OCI-LY1 (cell line): ENCODE results near the gene PDE9A.

ENCODE experiments used
- H2AFZ ChIP-seq: fragments of 200-600 bp; sonication (generic), shearing (Covaris generic); 2 replicates; pipeline ENCODE4 v1.6.0; 2014; ENCODE audit warnings: antibody characterized with exemption, mild to moderate bottlenecking, low read length
- H3F3A ChIP-seq: fragments of 200-600 bp; sonication (generic), shearing (Covaris generic); 2 replicates; pipeline ENCODE4 v1.6.0; 2014; ENCODE audit warnings: mild to moderate bottlenecking, antibody characterized with exemption, low read length, moderate library complexity; ENCODE audit not compliant: insufficient read depth
- H3K27ac ChIP-seq: fragments of 200-600 bp; sonication (generic); 2 replicates; pipeline ENCODE4 v1.5.1; 2014; ENCODE audit warnings: low read length, mixed run types, mild to moderate bottlenecking, low read depth; ENCODE audit not compliant: poor library complexity, severe bottlenecking
- H3K27me3 ChIP-seq: fragments of 200-600 bp; sonication (generic); 2 replicates; pipeline ENCODE4 v1.6.0; 2014; ENCODE audit warnings: antibody characterized with exemption, mild to moderate bottlenecking, low read length, moderate library complexity; ENCODE audit not compliant: insufficient read depth
- H3K36me3 ChIP-seq: fragments of 200-600 bp; sonication (generic); 2 replicates; pipeline ENCODE4 v1.6.1; 2014; ENCODE audit warnings: mild to moderate bottlenecking, antibody characterized with exemption, low read length, moderate library complexity, mixed read lengths; ENCODE audit not compliant: insufficient read depth
- H3K4me1 ChIP-seq: fragments of 200-600 bp; sonication (generic); 2 replicates; pipeline ENCODE4 v1.5.1; 2014; ENCODE audit warnings: mild to moderate bottlenecking, low read length, moderate library complexity; ENCODE audit not compliant: insufficient read depth, severe bottlenecking
- H3K4me2 ChIP-seq: fragments of 200-600 bp; sonication (generic), shearing (Covaris generic); 2 replicates; pipeline ENCODE4 v1.6.1; 2014; ENCODE audit warnings: low read length
- H3K4me3 ChIP-seq: fragments of 200-600 bp; sonication (generic); 2 replicates; pipeline ENCODE4 v1.5.1; 2014; ENCODE audit warnings: low read length, low read depth, mild to moderate bottlenecking, mixed read lengths; ENCODE audit not compliant: poor library complexity, severe bottlenecking
- H3K79me2 ChIP-seq: fragments of 200-600 bp; shearing (Covaris generic); 2 replicates; pipeline ENCODE4 v1.6.1; 2016; ENCODE audit warnings: mixed run types, low read length, mixed read lengths; ENCODE audit not compliant: insufficient read depth
- H3K9ac ChIP-seq: fragments of 200-600 bp; sonication (generic), shearing (Covaris generic); 2 replicates; pipeline ENCODE4 v1.6.1; 2014; ENCODE audit warnings: mild to moderate bottlenecking, low read length, mixed read lengths
- H3K9me2 ChIP-seq: fragments of 200-600 bp; sonication (generic), shearing (Covaris generic); 2 replicates; pipeline ENCODE4 v1.6.1; 2014; ENCODE audit warnings: low read depth, mild to moderate bottlenecking, low read length, mixed read lengths
- H3K9me3 ChIP-seq: fragments of 200-600 bp; shearing (Covaris generic); 2 replicates; pipeline ENCODE4 v1.6.1; 2014; ENCODE audit warnings: low read length, mixed read lengths
- H4K20me1 ChIP-seq: fragments of 200-600 bp; sonication (generic), shearing (Covaris generic); 2 replicates; pipeline ENCODE4 v1.6.0; 2016; ENCODE audit warnings: mild to moderate bottlenecking, low read length; ENCODE audit not compliant: insufficient read depth
- EZH2 ChIP-seq: fragments of 200-600 bp; sonication (generic), shearing (Covaris generic); IDR thresholded peaks from 2 replicates; pipeline ENCODE4 v1.8.0; 2017; ENCODE audit warnings: borderline replicate concordance, mixed run types, mild to moderate bottlenecking, antibody characterized with exemption, low read length, moderate library complexity, mixed read lengths
- TF ChIP-seq, protein P1 (sequence below): fragments of 200-600 bp; sonication (generic), shearing (Covaris generic); IDR thresholded peaks from 2 replicates; pipeline ENCODE4 v1.5.1; 2017; ENCODE audit warnings: mild to moderate bottlenecking, antibody characterized with exemption, low read length, moderate library complexity, mixed read lengths

PDE9A gene

DNA sequence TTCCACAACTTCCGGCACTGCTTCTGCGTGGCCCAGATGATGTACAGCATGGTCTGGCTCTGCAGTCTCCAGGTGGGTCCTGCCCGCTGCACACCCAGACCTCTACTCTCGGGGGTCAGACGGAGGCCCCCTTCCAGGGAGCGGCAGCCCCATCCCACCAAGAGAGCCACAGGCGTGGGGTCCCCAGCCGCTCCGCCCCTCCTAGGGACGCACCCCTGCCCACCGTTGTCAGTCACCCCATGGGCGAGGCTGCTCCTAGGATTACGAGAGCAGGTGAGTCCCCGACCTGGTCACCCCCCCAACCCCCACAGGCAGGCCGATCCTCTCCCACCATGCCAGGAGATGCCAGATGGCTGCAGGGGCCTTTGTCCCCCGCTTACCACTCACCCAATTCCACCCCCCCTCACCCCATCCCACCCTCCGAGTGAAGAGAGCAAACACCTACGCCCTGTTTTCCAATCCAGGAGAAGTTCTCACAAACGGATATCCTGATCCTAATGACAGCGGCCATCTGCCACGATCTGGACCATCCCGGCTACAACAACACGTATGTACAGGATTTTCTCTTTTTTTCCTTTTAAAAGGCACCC, 107.0 kb downstream of the PDE9A start:
- no peaks in the 10 kb centered on the region for H3K9me2 ChIP-seq
- H3K27me3 ChIP-seq, result peaks cover 6% of the 10 kb centered on the region; the same call in 1 of the 2 replicates
- no peaks in the 10 kb centered on the region for H3K4me1 ChIP-seq
- H3K4me3 ChIP-seq, result no peak overlapping the region
- no peaks in the 10 kb centered on the region for H3K79me2 ChIP-seq
- H2AFZ ChIP-seq, result no peak overlapping the region
- no peak overlapping the region for H3K4me2 ChIP-seq
- no peak for TF ChIP-seq EZH2
- TF ChIP-seq, protein P1, sequence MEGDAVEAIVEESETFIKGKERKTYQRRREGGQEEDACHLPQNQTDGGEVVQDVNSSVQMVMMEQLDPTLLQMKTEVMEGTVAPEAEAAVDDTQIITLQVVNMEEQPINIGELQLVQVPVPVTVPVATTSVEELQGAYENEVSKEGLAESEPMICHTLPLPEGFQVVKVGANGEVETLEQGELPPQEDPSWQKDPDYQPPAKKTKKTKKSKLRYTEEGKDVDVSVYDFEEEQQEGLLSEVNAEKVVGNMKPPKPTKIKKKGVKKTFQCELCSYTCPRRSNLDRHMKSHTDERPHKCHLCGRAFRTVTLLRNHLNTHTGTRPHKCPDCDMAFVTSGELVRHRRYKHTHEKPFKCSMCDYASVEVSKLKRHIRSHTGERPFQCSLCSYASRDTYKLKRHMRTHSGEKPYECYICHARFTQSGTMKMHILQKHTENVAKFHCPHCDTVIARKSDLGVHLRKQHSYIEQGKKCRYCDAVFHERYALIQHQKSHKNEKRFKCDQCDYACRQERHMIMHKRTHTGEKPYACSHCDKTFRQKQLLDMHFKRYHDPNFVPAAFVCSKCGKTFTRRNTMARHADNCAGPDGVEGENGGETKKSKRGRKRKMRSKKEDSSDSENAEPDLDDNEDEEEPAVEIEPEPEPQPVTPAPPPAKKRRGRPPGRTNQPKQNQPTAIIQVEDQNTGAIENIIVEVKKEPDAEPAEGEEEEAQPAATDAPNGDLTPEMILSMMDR, result no peak
- no peak overlapping the region for H3K27ac ChIP-seq
- no peak overlapping the region for H3K9ac ChIP-seq
- no peaks in the 10 kb centered on the region for H3F3A ChIP-seq
- H3K9me3 ChIP-seq, result no peaks in the 10 kb centered on the region
- H3K36me3 ChIP-seq, result no peaks in the 10 kb centered on the region
- H4K20me1 ChIP-seq, result no peaks in the 10 kb centered on the region

GRCh38 chr21:42760951-42761751, 107.7 kb downstream of the PDE9A start:
- H3K4me1 ChIP-seq, result no peaks in the 10 kb centered on the region
- no peak overlapping the region for H3K4me3 ChIP-seq
- TF ChIP-seq, protein P1, result no peak
- no peak for TF ChIP-seq EZH2

GRCh38 chr21:42761776-42762335, 108.4 kb downstream of the PDE9A start:
- H3K4me2 ChIP-seq, result no peak overlapping the region
- no peak overlapping the region for H3K27ac ChIP-seq
- H3K4me1 ChIP-seq, result no peaks in the 10 kb centered on the region
- no peak overlapping the region for H3K9ac ChIP-seq
- no peaks in the 10 kb centered on the region for H3F3A ChIP-seq
- H3K27me3 ChIP-seq, result peaks cover 6% of the 10 kb centered on the region; the same call in 1 of the 2 replicates
- no peaks in the 10 kb centered on the region for H3K79me2 ChIP-seq
- TF ChIP-seq, protein P1, result no peak
- TF ChIP-seq EZH2, result no peak
- no peak overlapping the region for H3K4me3 ChIP-seq
- no peak overlapping the region for H2AFZ ChIP-seq
- H3K9me3 ChIP-seq, result no peaks in the 10 kb centered on the region
- no peaks in the 10 kb centered on the region for H3K9me2 ChIP-seq
- no peaks in the 10 kb centered on the region for H4K20me1 ChIP-seq
- no peaks in the 10 kb centered on the region for H3K36me3 ChIP-seq

More at GRCh38 chr21:42760951-42761751, 107.7 kb downstream of the PDE9A start:
- Histone ChIP-seq H3F3A (no peaks in the 10 kb centered on the region), H3K9ac (no peak overlapping the region), H3K79me2 (no peaks in the 10 kb centered on the region), H3K4me2 (no peak overlapping the region), H3K9me3 (no peaks in the 10 kb centered on the region), H3K9me2 (no peaks in the 10 kb centered on the region), H3K36me3 (no peaks in the 10 kb centered on the region), H2AFZ (no peak overlapping the region), H3K27me3 (peaks cover 6% of the 10 kb centered on the region; the same call in 1 of the 2 replicates), H3K27ac (no peak overlapping the region), H4K20me1 (no peaks in the 10 kb centered on the region)
